ENCODE measurements around the gene SZRD1.
A peak's percentile ranks its signal among the peaks of the same experiment; 100 is the strongest.
"Not testable (repeated sequence)": the region's sequence is repeated elsewhere in the genome, so short reads cannot be mapped to it uniquely, and the experiment has no call there.

Gene SZRD1, protein sequence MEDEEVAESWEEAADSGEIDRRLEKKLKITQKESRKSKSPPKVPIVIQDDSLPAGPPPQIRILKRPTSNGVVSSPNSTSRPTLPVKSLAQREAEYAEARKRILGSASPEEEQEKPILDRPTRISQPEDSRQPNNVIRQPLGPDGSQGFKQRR

DNA sequence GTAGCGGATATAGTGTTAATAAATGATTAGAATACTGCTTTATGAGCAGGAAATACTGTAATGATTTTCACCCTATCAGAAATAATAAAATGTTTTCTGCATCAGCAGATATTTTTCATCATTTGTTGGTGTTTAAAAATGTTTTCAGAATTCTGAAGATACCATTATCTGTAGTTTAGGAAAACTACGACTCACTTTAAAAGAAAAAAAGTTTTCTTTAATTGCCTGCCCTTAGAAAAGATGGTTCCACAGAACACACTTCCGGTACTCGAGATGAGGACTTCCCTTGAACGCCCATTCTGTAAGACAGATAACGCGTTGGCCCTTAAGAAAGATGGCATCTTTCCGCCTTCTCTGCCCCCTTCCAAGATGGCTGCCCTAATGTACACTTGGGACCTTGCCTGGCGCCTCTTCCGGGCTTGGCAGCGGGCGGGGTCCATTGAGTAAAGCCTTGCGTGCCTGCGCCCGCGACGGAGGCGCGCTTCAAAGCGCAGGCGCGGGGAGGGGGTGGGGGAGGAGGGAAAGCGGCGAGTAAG is at the start of gene SZRD1:
SZRD1 (plus strand) TSS at position 521 of the 536 bp plus-strand sequence. CDS start 16 bp downstream, outside the sequence.
- peak; percentile 100 for DNase-seq

GRCh38 chr1:16318555-16318954 is 48.5 kb upstream of the SZRD1 start:
- DNase-seq = no peak

DNA sequence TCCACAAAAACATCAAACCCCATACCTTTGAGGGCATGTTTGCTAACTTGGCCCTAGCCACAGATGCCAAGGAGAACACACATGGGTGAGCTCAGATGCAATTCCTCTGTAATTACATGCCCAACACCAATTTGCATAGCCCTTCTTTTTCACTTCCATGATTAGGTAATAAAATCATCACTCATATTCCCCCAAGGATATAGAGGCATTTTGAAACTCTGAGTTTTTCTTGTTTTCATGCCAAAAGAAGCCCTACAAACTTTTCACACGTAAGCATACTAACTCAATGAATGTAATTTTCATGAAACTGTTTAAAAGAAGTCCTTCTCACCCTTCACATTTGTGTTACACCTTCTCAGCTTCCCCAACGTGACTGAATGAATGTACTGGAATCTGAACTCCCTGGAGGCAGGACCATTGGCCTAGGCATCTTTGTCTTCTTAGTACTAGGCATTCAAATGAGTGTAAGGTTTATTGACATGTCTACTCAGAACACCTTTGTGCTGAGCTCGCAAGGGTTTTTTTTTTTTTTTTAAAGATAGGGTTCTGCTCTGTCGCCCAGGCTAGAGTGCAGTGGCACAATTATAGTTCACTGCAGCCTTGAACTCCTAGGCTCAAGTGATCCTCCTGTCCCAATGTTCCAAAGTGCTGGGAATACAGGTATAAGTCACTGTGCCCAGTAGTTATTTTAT is 45.7 kb upstream of the SZRD1 start:
- no peak for DNase-seq

GRCh38 chr1:16324456-16324890 is 42.6 kb upstream of the SZRD1 start:
- DNase-seq = peak; percentile 48

DNA sequence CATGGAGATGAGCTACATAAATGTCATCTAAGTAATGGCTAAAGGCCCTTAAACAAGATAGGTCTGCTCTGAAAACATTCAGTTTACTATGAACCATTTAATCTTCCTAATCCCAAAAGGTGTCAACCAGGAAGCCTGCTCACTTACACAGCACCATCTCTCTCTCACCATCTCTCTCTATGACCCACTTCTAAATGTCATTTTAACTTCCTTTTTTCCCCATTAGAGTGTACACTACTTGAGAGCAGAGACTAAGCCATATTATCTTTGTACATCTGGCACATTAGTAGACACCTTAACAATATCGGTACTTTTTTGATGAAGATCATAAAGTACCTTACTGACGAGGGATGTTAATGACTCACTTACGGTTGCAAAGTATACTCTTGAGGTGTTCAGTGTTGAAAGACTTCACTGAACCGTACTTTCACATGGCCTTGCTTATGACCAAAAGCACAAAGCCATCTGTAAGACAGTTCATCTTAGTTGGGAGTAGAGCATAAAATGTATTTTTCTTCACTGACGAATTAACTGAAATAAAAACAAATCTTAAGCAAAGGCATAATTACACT is 40.1 kb upstream of the SZRD1 start:
- peak; percentile 47 for DNase-seq

GRCh38 chr1:16334655-16335340 is 32.2 kb upstream of the SZRD1 start:
- peak; percentile 39 for DNase-seq

- no peak for DNase-seq
Measured at GRCh38 chr1:16338961-16339360, 28.1 kb upstream of the SZRD1 start.

- DNase-seq = no peak
Measured at GRCh38 chr1:16340673-16341072, 26.4 kb upstream of the SZRD1 start.

- DNase-seq = no peak
Measured at GRCh38 chr1:16342331-16343062, 24.5 kb upstream of the SZRD1 start.

GRCh38 chr1:16343276-16343675 is 23.8 kb upstream of the SZRD1 start:
- DNase-seq = not testable (repeated sequence)

- peak; percentile 24 for DNase-seq
Measured at GRCh38 chr1:16348414-16349182, 18.4 kb upstream of the SZRD1 start.

GRCh38 chr1:16349847-16350406 is 17.1 kb upstream of the SZRD1 start:
- no peak for DNase-seq

DNA sequence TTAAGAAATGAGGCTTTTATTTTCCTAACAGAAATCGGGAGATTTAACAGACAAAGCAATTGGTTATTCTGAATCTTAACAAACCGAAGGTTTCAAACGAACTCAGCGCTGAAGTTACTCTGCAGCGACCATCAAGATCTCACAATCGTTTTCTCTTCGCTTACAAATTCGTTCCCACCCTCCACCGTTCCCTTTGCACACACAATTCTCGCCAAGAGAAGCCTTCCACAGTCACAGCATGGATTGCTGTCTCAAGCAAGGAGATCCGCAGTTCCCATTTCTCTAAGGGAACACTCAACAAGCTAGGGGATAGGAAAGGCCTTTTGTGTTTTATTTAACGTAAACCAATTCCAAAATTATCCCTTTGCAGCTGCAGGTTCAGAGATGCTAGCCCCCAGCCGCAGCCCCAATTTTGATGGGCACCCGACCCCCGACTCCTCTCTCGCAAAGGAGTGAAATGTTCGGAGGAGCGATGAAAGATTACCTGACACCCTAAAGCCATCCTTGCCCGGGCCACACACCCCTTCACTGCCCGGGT is 15.5 kb upstream of the SZRD1 start:
- DNase-seq = peak; percentile 57

DNA sequence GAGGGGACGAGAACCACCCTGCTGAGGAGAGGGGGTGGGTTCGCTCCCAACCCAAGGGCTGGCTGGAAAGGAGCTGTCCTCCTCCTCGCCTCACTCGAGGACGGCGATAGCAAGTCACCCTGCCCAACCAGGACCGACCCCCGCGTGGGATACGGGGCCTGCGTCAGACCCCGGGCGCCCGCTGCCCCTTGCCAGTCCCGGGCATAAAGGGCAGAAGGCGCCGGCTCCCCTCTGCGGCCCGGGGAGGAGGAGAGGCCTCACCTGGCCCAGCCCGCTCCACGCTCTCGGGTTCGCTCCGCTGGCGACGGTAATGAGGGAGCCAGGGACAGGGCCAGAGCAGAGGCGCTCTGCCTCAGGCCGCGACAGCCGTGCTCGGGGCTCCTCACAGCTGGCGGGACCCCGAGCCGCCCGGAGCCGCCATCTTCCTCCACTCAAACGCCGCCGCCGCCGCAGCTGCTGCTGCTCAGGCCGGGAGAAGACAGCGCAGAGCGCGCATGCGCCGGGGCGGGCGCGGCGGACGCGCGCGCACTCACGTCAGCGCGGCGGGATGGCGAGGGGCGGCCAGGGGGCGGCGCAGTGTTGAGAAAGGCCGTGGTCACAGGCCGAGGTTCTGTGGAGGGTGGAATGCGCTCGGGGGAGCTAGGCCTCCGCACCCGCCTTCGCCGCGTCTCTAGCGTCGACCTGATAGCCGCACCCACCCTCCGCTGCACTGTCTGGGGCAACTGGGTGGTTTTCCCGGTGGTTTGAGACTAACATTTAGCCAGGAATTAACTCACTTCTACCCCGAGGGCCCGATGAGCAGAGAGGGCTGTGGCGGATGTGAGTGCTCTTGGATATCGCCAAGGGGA is 14.8 kb upstream of the SZRD1 start, which contains the start of gene FBXO42:
FBXO42 (minus strand) TSS at position 487 of the 848 bp plus-strand sequence. CDS start 37,062 bp downstream, outside the sequence.
- DNase-seq = peak; percentile 95

GRCh38 chr1:16352842-16353535 is 14.1 kb upstream of the SZRD1 start:
- peak; percentile 83 for DNase-seq

GRCh38 chr1:16354619-16355018 is 12.4 kb upstream of the SZRD1 start:
- DNase-seq = no peak

DNA sequence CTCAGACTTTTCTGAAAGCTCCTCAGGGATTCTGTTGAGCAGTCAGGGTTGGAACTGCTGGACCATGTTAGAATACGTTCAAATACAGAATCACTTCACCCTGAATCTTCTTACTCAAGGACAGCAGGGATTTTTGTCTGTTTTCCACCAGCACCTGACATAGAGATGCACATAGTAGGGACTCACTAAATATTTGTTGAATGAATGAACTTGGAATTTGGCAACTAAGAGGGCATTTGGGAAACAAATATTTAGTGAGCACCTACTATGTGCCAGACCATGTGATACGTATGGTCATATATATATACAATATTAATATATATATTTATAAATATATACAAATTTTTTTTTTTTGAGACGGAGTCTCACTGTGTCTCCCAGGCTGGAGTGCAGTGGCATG is 10.2 kb upstream of the SZRD1 start:
- DNase-seq = no peak

DNA sequence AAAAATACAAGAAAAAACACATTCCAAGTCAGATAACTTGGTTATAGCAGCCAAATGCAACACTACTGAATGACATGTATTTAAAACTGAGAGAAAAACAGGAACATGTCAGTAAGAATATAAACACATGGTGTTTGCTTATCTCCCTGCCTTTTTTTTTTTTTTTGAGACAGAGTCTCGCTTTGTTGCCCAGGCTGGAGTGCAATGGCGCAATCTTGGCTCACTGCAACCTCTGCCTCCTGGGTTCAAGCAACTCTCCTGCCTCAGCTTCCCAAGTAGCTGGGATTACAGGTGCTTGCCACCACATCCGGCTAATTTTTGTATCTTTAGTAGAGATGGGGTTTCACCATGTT is 1.9 kb upstream of the SZRD1 start:
- DNase-seq = not testable (repeated sequence)

DNA sequence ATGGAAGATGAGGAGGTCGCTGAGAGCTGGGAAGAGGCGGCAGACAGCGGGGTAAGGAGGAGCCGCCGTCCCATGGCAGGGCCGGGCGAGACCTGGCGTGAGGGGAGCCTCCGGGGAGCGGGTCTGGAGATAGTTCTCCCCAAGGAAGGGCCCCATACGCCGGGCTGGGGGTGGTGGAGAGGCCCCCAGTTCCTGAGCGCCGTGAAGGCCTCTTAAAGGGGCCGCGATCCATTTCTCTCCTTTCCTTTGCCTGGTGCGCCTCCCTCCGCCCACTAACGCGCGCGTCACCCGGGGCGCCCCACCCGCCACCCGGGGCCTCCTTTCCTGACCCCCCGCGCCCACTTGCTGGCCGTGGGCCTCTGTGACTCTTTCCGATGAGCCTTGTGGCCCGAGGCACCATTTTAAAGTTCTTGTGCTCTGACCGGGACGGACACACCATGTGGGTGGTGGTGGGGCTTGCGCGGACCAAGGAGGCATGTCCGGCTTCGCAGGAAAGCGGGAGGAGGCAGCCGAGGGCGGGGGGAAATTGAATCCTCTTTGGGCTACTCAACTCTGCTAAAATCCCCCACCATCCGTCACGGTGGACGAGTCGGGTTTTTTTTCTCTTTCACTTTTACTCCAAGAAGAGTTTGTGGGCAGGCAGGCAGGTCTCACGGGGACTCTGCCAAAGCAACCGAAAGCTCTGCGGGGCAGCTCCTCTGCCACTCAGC is 371 bp downstream of the SZRD1 start:
- peak; percentile 87 for DNase-seq
